MM.1S (cell line): ENCODE results near the gene DHRS7C.

ENCODE experiments used
- EZH2phosphoT487 ChIP-seq: fragments of 300-600 bp; sonication (generic); IDR thresholded peaks from 2 replicates; pipeline ENCODE4 v1.6.1; 2018; ENCODE audit warnings: antibody characterized with exemption, low read length
- TF ChIP-seq, protein P1 (sequence below): fragments of 300-600 bp; sonication (generic); IDR thresholded peaks from 2 replicates; pipeline ENCODE4 v1.5.1; 2016; ENCODE audit warnings: antibody characterized with exemption, low read length, mixed read lengths

DNA sequence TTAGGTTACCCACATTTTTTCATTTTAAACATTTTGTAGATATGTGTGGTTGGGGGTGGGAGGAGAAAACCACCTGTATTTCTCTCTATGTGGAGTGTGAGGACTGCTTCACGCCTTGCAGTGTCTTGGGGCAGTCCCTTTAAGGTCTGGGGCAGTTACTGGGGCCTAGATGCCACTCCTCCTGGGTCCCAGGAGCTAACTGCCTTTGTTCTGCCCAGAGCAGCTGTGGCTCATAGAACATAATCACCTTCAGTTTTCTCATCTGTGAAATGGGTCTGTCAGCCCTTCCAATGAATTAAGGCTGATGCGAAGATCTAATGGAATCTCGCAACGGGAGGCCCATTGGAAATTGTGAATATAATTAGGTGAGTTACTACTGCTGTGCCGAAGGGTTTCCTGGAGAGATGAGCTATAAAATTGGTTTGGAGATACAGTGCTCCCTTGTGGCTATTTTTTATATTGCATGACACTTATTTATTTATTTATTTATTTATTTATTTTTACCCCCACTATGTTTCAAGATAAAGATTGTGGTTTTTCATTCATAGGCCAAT is 22.9 kb downstream of the DHRS7C start:
- TF ChIP-seq, protein P1, sequence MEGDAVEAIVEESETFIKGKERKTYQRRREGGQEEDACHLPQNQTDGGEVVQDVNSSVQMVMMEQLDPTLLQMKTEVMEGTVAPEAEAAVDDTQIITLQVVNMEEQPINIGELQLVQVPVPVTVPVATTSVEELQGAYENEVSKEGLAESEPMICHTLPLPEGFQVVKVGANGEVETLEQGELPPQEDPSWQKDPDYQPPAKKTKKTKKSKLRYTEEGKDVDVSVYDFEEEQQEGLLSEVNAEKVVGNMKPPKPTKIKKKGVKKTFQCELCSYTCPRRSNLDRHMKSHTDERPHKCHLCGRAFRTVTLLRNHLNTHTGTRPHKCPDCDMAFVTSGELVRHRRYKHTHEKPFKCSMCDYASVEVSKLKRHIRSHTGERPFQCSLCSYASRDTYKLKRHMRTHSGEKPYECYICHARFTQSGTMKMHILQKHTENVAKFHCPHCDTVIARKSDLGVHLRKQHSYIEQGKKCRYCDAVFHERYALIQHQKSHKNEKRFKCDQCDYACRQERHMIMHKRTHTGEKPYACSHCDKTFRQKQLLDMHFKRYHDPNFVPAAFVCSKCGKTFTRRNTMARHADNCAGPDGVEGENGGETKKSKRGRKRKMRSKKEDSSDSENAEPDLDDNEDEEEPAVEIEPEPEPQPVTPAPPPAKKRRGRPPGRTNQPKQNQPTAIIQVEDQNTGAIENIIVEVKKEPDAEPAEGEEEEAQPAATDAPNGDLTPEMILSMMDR, result peak; percentile 22
- no peak for TF ChIP-seq EZH2phosphoT487
